NCI-H1436 treated with DMSO at 0.1 percent for 48 hours (cell line): ENCODE results near the gene NUDT8.
"Not testable (repeated sequence)": the region's sequence is repeated elsewhere in the genome, so short reads cannot be mapped to it uniquely, and the experiment has no call there.

Experiments used
- DNase-seq: peaks from one replicate; lab custom pipeline; 2025; lab: John Stamatoyannopoulos, UW

Gene NUDT8

DNA sequence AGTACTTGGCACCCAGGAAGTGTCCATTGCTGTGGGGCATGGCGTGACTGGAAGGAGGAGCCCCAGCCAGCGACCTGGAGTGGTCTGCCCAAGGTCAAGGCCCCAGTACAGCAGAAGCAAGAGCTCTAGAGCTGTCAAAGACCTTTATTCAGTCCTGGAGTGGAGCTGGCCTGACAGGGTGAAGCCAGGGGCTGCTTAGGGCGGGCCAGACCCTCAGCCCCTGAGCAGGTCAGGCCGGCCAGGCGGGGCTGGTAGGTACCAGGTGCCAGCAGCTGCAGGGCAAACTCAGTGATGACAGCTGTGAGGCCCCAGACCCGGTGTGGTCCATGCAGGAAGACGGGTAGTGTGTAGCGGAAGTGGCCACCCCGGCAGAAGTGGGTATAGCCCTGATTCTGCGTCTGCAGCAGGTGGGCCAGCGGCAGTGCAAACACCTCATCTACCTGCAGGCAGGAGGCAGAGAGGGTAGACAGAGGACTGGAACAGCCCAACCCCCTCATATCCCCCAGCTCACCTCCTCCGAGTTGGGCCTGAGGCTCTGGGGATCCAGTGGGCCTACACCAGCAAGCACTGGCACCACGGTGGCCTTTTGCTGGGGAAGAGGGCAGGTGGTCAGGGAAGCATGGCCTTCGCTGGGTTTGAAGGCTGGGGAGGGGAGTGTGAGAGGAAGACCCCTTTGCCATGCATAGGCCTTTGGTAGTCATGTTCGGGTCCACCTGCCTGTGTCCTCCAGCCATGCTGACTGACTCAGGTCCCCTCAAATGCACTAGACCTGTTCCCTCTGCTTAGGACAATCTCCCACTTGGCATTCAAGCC, 1.7 kb downstream of the NUDT8 start:
- no peak for DNase-seq

DNA sequence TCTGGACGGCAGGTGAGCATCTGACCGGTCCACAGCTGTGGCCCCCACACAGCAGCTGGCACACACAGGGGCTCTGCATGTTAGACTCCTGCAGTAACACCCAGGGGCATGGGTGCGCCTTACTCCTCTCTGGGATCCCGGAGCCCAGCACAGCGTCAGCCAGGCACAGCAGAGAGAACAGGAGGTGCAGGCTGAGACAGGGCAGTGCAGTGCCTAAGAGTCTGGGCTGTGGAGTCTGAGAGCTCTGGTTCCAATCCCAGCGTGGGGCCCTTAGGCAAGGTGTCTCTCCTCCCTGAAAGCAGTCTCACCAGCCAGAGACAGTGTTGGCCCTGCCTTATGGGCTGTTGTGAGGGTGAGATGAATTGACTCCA, 2.3 kb downstream of the NUDT8 start:
- DNase-seq: no peak

DNA sequence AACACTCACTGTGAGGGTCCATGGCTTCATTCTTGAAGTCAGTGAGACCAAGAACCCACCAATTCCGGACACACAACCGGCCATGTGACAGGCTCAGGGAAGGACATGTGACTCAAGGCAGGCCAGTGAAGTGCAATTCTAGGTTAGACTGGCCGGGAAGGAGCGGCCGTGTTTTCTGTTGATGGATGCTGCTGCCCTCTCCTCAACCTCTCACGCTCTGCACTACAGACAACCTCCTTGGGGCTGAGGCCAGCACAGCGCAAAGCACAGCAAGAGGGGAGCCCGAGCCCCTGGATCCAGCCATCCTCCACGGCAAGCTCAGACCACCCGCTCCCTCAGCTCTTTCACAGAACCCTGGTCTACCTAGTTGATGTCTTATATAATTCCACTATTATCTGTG, 2.8 kb downstream of the NUDT8 start:
- no peak for DNase-seq

DNA sequence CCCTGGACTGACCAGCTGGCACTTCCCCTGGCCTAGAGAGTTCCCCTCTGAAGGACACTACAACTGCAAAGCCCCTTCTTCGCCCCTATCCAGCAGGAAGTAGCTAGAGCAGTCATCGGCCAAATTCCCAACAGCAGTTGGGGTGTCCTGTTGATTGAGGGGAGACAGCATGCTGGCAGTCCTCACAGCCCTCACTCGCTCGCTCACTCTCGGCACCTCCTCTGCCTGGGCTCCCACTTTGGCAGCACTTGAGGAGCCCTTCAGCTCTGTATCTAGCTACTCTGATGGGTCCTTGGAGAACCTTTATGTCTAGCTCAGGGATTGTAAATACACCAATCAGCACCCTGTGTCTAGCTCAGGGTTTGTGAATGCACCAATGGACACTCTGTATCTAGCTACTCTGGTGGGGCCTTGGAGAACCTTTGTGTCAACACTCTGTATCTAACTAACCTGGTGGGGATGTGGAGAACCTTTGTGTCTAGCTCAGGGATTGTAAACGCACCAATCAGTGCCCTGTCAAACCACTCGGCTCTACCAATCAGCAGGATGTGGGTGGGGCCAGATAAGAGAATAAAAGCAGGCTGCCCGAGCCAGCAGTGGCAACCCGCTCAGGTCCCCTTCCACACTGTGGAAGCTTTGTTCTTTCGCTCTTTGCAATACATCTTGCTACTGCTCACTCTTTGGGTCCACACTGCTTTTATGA, 3.5 kb downstream of the NUDT8 start:
- not testable (repeated sequence) for DNase-seq

DNA sequence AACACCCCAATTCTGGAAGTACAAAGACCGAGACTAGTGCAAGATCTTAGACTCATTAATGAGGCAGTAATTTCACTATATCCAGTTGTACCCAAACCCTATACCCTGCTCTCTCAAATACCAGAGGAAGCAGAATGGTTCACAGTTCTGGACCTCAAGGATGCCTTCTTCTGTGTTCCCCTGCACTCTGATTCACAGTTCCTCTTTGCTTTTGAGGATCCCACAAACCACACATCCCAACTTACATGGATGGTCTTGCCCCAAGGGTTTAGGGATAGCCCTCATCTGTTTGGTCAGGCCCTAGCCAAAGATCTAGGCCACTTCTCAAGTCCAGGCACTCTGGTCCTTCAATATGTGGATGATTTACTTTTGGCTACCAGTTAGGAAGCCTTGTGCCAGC, 5.9 kb downstream of the NUDT8 start:
- DNase-seq: not testable (repeated sequence)

DNA sequence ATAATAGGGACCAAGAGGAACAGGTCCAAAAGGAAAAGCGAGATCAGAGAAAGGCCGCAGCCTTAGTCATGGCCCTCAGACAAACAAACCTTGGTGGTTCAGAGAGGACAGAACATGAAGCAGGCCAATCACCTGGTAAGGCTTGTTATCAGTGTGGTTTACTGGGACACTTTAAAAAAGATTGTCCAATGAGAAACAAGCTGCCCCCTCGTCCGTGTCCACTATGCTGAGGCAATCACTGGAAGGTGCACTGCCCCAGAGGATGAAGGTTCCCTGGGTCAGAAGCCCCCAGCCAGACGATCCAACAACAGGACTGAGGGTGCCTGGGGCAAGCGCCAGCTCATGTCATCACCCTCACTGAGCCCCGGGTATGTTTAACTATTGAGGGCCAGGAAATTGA, 6.8 kb downstream of the NUDT8 start:
- not testable (repeated sequence) for DNase-seq

DNA sequence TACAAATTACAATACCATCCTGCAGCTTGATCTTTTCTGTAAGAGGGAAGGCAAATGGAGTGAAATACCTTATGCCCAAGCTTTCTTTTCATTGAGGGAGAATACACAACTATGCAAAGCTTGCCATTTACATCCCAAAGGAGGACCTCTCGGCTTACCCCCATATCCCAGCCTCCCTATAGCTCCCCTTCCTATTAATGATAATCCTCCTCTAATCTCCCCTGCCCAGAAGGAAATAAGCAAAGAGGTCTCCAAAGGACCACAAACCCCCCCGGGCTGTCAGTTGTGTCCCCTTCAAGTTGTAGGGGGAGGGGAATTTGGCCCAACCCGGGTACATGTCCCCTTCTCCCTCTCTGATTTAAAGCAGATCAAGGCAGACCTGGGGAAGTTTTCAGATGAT, 7.8 kb downstream of the NUDT8 start:
- DNase-seq: not testable (repeated sequence)

DNA sequence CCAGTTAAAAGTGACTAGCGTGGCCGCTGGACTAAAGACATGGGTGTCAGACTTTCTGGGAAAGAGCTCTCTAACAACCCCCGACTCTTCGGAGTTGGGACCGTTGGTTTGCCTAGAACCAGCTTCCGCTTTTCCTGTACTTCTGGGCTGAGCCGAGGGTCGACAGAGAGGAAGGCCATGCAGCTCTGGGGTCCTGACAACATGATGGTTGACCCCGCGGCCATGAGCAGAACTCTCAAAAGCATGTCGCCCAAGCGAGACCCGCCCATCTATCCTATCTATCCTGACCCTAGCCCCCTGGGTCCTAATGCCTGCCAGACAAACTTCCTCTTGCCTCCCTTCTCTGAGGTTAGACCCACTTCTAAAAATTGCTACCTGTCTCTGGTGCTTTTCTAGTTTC, 9.1 kb downstream of the NUDT8 start:
- DNase-seq: not testable (repeated sequence)

DNA sequence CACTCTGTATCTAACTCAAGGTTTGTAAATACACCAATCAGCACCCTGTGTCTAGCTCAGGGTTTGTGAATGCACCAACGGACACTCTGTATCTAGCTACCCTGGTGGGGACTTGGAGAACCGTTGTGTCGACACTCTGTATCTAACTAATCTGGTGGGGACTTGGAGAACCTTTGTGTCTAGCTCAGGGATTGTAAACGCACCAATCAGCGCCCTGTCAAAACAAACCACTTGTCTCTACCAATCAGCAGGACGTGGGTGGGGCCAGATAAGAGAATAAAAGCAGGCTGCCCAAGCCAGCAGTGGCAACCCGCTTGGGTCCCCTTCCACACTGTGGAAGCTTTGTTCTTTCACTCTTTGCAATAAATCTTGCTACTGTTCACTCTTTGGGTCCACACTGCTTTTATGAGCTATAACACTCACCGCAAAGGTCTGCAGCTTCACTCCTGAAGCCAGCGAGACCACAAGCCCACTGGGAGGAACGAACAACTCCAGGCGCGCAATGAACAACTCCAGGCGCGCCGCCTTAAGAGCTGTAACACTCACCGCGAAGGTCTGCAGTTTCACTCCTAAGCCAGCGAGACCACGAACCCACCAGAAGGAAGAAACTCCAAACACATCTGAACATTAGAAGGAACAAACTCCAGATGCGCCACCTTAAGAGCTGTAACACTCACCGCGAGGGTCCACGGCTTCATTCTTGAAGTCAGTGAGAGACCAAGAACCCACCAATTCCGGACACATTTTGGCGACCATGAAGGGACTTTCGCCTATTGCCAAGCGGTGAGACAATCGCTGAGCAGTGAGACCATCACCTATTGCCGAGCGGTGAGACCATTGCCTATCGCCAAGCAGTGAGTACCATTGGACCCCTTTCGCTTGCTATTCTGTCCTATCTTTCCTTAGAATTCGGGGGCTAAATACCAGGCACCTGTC, 9.8 kb downstream of the NUDT8 start:
- DNase-seq: not testable (repeated sequence)

DNA sequence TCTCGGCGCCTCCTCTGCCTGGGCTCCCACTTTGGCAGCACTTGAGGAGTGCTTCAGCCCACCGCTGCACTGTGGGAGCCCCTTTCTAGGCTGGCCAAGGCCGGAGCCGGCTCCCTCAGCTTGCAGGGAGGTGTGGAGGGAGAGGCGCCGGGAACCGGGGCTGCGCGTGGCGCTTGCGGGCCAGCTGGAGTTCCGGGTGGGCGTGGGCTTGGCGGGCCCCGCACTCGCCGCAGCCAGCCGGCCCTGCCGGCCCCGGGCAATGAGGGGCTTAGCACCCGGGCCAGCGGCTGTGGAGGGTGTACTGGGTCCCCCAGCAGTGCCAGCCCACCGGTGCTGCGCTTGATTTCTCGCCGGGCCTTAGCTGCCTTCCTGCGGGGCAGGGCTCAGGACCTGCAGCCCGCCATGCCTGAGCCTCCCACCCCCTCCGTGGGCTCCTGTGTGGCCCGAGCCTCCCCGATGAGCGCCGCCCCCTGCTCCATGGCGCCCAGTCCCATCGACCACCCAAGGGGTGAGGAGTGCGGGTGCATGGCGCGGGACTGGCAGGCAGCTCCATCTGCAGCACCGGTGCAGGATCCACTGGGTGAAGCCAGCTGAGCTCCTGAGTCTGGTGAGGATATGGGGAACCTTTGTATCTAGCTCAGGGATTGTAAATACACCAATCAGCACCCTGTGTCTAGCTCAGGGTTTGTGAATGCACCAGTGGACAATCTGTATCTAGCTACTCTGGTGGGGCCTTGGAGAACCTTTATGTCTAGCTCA, 10.7 kb downstream of the NUDT8 start:
- DNase-seq: not testable (repeated sequence)

DNA sequence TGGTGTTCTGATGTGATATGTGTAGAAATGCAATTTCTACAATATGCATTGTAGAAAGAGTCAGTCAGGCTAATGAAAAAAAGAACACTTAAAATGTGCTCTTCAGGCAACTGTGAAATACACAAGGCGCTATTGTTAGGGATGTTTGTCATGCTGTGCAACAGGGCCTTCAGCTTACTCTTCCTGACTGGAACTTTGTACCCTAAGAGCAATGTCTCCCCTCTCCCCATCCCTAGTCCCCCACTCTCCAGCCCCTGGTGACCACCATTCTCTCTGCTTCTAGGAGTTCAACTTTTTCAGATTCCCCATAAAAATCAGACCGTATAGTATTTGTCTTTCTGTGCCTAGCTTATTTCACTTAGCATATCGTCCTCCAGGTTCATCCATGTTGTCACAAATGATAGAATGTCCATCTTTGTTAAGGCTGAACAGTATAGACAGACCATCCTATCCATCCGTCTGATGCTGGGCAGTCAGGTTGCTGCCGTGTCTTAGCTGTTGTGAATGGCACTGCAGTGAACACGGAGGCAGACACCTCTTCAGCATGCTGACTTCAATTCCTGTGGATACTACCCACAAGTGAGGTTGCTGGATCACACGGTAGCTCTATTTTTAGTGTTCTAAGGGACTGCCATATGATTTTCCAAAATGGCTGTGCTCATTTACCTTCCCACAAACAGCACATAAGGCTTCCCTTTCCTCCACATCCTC, 12.3 kb downstream of the NUDT8 start:
- DNase-seq: no peak

DNA sequence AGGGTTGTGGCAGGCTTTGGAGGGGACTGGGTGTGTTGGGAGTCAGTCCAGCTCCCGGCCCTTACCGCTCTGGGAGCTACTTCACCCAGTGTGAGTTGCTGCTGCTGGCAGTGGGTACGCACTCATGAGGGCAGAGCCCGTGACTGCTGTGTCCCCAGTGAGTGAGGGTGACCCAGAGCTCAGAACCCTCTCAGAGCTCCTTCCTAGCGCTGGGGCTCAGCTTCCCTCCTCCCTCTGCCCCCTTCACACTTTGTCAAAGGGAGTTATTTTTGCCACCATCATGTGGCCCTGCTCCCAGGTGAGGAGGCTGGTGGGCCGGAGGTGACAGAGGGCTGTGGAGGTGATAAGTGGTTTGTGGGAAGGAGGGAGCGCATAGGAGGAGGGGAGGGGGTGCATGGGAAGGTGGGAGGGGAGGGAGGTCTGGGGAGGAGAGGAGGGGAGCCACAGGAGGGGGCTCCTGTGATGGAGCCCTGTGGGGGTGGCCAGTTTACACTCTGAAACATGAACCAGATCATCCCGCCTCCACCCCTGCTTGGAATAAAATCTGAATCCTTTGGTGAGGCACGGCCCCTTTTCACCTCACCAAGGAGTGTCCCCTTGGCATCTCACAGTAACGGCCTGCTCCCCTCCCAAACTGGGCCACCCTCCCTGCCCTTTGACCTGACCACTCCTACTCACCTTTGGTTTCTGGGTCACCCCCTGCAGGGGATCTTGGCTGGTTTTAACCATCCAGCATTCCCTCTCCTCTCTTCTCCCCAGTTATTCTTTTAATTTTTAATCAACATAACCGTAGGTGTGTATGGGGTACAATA, 13.1 kb downstream of the NUDT8 start:
- no peak for DNase-seq

DNA sequence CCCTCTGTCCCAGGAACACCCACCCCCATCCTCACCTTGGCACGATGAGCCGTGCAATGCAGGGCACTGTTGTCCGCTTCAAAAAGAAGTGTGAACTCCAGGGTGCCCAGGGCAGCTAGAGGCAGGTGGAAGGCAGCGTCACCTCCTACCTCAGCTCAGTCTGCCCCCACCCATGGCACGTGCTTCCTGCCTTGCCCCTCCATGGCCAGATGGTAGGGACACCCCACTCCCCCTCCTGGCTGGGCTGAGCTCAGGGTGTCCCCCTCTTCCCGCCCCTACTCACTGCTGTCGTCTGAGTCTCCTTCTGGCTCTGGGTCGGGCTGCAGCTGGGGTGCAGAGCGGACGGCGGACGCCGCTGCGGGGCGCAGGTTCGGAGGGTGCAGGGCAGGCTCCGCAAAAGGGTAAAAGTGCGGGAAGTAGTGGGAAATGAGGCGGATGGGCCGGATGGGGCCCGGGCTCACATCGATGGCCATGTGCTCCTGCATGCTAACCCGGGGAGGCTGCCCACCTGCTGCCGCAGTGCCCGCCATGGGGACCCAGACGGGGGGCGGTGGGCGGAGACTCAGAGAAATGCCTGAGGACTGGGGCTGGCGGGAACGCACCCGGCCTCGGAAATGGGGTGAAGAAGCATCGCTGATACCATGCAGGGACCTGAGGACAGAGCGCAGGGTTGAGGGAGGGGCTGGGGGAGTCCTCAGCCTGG, 13.9 kb downstream of the NUDT8 start:
- DNase-seq: no peak

DNA sequence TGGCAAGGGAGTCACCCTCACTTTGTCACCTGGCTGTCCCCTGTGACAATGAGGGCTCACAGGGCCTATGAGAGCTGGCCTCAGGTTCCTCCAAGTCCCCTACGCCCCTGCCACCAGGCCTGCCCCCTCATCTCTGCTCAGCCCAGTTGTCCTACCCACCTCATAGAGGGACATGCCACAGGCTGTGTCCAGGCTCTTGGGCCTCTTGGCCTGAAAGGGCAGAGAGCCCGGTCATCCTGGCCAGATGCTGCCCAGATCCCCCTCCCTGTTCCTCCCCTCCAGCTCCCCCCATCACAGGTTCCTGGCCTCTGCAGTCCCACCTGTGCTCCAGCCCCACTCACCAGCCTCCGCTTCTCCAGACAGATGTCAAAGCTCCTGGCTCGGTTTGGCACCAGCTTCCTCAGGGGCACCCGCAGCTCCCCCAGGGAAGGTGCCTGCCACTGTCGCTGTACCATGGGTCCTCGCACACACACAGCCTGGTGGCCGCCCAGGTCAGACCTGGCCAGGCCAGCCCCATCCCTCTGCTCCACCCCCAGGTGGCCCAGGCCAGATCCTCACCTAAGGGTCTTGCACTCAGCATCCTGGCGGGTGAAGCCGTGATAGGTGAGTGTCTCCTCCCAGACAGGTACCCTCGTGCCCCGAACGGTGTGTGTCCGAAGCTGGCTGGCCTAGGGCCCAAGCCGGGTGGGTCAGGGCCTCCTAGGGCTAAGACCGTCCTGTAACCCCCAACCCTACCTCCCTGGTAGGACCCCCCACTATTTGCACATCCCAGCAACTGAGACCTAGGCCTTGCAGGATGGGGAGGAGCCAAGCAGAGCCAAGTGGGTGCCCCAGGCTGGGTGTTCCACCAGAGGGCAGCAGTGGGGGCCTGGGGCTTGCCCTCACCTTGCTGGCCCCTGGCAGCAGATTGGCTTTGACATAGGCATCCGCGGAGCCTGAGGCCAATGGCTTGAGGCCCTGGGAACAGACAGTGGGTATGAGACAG, 14.7 kb downstream of the NUDT8 start:
- DNase-seq: no peak

DNA sequence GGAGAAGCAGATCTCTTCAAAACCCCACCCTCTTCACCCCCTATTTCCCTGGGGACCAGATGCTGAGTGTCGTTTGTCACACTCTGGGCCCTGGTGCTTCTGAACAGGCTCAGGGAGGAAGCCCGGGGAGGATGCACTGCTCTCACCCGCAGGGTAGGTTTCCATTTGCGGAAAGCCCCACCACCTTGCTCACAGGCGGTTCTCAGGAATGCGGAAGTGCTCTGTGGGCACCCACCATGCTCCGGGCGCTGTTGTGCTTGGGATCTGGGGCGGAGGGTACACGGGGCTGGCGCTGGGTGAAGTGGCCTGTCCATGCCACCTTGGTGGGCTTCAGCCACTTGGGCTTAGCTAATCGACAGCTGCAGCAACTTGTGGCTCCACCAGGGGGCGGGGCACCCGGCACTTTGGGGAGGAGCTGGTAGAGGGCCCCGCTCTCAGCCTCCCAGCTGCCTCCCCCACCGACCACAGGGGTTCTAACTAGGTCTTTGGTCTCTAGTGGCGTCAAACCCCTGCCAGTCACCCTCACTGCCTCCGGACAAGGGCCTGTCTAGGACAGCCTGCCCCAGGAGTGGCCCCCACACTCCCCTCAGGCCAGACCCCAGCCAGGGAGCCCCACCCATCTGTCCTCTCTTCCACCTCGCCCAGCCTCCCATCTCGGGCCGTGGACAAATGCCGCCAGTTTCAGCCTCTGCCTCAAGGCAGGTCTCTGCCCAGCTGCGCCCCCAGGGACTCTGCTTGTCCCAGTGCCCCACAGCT, 15.6 kb downstream of the NUDT8 start:
- no peak for DNase-seq

DNA sequence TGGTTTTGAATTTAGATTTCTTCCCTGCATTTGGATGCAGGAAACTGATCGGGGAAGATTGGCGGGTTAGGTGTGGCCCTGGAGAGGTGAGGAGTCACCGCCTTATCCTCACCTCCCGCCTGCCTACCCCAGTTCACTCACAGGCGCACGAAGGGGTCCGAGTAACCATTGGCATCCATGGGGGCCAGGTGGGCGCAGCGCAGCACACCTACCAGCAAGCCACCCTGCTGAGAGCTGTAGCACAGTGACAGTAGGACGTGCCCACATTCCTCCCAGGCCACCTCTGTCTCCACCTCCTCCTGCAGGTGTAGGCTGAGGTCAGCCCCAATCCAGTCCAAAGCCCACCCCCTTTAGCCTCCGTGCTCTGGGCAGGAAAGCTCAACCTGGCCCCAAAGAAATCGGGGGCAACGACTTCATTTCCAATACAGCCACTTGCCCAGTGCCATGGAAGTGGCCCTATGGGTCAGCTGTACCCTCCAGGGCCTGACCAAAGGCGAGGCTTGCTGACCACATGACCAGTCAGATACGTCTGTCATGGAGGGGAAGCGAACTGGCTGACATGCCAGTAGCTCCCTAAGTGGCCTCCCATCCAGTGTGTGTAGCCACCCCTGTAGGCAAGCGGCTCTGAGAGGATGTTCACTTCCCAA, 16.3 kb downstream of the NUDT8 start:
- DNase-seq: no peak

DNA sequence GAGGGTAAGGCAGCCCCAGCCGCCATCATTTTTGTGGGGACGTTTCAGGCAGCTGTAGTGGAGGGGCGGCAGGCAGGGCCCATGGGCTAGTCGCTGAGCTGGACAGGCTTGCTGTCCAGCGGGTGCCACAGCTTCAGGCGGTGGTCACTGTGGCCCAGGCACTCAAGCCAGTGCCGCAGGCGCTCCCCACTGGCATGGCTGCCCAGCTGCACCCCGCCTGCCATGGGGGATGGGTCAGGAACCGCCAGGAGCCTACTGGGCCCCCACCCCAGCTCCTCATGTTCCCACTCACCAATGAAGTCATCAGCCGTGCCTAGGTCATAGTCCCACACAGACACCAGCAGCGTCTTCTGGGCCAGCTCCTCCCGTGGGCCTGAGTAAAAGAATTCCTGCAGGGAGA, 17.0 kb downstream of the NUDT8 start:
- DNase-seq: no peak
